Effector CD8-positive, alpha-beta T cell (primary cell): Measurements from ENCODE around the gene DRP2.
"Not testable (repeated sequence)": the region's sequence is repeated elsewhere in the genome, so short reads cannot be mapped to it uniquely, and the experiment has no call there.

Experiments used
- DNase-seq: peaks from one replicate; lab custom pipeline; 2025; lab: John Stamatoyannopoulos, UW

Gene DRP2

GRCh38 chrX:101241531-101241930, 21.9 kb downstream of the DRP2 start:
- DNase-seq = no peak

- DNase-seq = no peak
Observed at GRCh38 chrX:101252634-101253033, 33.0 kb downstream of the DRP2 start.

- no peak for DNase-seq
Observed at GRCh38 chrX:101257448-101258258, 38.1 kb downstream of the DRP2 start.

DNA sequence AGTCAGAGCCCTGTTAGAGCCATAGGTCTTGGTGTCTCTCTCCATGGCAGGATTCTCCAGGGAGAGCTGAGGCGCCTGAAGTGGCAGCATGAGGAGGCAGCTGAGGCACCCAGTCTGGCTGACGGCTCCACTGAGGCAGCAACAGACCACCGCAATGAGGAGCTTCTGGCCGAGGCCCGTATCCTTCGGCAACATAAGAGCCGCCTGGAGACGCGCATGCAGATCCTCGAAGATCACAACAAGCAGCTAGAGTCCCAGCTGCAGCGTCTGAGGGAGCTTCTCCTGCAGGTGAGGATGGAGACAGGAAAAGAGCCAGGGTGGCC, 38.6 kb downstream of the DRP2 start:
- no peak for DNase-seq

- no peak for DNase-seq
Observed at GRCh38 chrX:101260435-101260834, 40.8 kb downstream of the DRP2 start.

DNA sequence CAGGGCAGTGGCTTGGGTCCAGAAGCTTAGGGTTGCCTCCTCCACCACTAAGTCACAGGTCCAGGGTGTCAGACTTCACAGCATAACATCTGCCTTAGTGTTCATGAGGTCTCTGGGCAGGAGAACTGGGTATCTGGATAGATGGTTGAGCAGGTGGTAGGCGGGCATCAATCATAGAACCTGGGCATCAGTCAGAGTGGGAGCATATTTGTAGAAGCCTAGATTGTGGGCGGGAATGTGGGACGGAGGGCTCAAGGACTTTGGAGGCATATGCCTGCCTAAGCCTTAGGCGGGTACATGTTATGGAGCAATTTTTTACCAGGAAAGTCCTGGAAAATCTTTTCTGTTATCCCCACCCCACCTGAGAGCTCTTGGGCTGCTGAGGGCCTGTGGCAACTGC, 43.0 kb downstream of the DRP2 start:
- no peak for DNase-seq

- DNase-seq = no peak
Observed at GRCh38 chrX:101263766-101264165, 44.2 kb downstream of the DRP2 start.

GRCh38 chrX:101265869-101266428, 46.4 kb downstream of the DRP2 start:
- DNase-seq = no peak

DNA sequence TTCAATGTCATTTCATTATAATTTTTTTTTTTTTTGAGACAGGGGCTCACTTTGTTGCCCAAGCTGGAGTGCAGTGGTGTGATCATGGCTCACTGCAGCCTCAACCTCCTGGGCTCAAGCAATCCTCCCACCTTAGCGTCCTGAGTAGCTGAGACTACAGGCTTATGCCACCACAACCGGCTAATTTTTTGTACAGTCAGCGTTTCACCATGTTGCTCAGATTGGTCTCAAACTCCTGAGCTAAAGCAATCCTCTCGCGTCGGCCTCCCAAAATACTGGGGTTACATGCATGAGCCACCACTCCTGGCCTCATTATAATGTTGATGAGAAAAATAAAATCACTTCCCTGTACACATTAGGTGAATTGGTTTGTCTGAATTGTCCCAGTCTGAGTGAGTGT, 54.6 kb downstream of the DRP2 start:
- no peak for DNase-seq

DNA sequence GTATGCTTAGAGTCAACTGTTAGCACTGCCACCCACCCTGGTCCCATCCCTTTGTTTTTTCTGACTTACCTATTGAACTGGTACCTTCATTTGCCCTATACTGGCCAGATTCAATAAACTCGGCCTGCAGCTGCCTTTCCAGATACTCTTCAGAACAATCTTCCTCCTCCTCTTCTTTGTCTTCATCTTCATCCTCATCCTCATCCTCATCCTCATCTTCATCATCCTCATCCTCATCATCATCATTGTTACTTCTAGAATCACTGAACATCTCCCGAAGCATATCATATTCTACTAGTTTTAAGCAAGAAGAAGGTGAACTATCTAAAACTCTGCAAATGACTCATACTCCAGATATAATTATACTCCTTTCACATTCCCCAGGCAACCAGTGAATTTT, 56.7 kb downstream of the DRP2 start:
- DNase-seq = no peak

DNA sequence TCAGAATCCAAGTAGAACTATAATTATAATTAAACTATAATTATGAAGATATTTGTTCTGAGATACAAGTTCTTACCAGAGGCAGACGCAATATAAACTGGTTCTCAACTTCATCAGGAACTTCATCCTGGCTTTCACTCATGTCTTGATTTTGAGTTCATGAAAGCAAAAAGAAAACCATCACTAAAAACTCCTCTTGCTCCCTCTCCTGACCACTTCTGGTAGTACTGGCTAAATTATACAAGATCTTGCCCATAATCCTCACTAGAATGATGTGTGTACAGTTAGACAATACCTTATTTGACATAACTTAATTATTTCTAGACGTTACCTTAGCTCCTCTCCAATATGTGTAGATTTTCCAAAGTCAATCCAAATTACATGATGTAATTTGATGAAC, 67.8 kb downstream of the DRP2 start:
- no peak for DNase-seq

GRCh38 chrX:101290957-101291603, 71.5 kb downstream of the DRP2 start, which contains the start of gene TAF7L:
TSS of gene TAF7L (minus strand) at chrX:101291334. CDS start at chrX:101287543, 3,791 bp downstream.
- DNase-seq = no peak

- not testable (repeated sequence) for DNase-seq
Observed at GRCh38 chrX:101295603-101296002, 76.0 kb downstream of the DRP2 start.

GRCh38 chrX:101303790-101304189, 84.2 kb downstream of the DRP2 start:
- no peak for DNase-seq
